ENCODE results near the gene SH3PXD2B. TPM values are rescaled to one million over a fixed set of nuclear protein-coding genes. Genes with fewer than 3 reads are reported as not detected.

The SH3PXD2B gene
- total and polyA plus RNA-seq, 2 donors (not counting 1 experiment from before 2014, with no cell fraction given), result not detected

- Mint-ChIP-seq H3K4me1 (peaks cover 20% of the 10 kb centered on the region), H3K27ac (peak within 1 kb of the TSS; percentile 83), H3K9me3 (ENCODE audit: insufficient read depth) (no peaks in the 10 kb centered on the region), H3K27me3 (no peaks in the 10 kb centered on the region), H3K4me3 (peak within 1 kb of the TSS; percentile 93)
- TF ChIP-seq CTCF (IDR thresholded peaks at IDR 0.05), result peak; percentile 72
- no peak for TF ChIP-seq EZH2 (IDR thresholded peaks at IDR 0.05; ENCODE audit: borderline replicate concordance, insufficient read depth, low read depth, low read length, poor library complexity, severe bottlenecking)
- ATAC-seq (ENCODE audit: low read depth), result peak; percentile 84
- Histone ChIP-seq H3K9ac (ENCODE audit: low read length) (peak within 1 kb of the TSS; percentile 87), H3K4me2 (replicated peaks; ENCODE audit: low read depth, low read length, poor library complexity, severe bottlenecking) (peak within 1 kb of the TSS; percentile 98), H3K79me2 (ENCODE audit: control insufficient read depth, insufficient read depth, low read length) (peaks cover 51% of the 10 kb centered on the region), H3K27me3 (replicated peaks in 1 of 4; ENCODE audit: control extremely low read depth in 1 of 4, control insufficient read depth in 3 of 4, insufficient read depth in 4 of 4, low read length in 3 of 4) (no peaks in the 10 kb centered on the region), H2AFZ (ENCODE audit: insufficient read depth, low read depth, low read length, poor library complexity, severe bottlenecking) (peak within 1 kb of the TSS; percentile 96), H3K4me1 (ENCODE audit: control insufficient read depth in 2 of 2, insufficient read depth in 2 of 2, low read length in 2 of 2) (peaks cover 16 to 17% of the 10 kb centered on the region in 2 donors), H4K20me1 (ENCODE audit: control insufficient read depth, insufficient read depth, low read length, poor library complexity, severe bottlenecking) (peaks cover 9% of the 10 kb centered on the region), H3K36me3 (replicated peaks in 1 of 2; ENCODE audit: control extremely low read depth in 1 of 2, control insufficient read depth in 1 of 2, extremely low read depth in 1 of 2, insufficient read depth in 2 of 2, low read length in 1 of 2) (no peaks in the 10 kb centered on the region), H3K9me3 (ENCODE audit: control extremely low read depth in 1 of 3, control insufficient read depth in 2 of 3, insufficient read depth in 1 of 3, low read length in 2 of 3) (no peaks in the 10 kb centered on the region), H3K4me3 (ENCODE audit: control extremely low read depth in 1 of 5, extremely low read depth in 1 of 5, insufficient read depth in 1 of 5, low read depth in 2 of 5, low read length in 4 of 5) (peak within 1 kb of the TSS; percentile 38 to 87 (median 79)), H3K27ac (ENCODE audit: low read length in 2 of 2) (peak within 1 kb of the TSS in 1 of 2 donors; percentile 74)
- CTCF ChIA-PET, result interaction anchor here (0.6 to 2.6 kb wide), 12 partner anchors 9 to 376 kb away, joined by 3 to 17 read pairs (median 4); no protein-coding TSS in a partner anchor
- WGBS (ENCODE audit: insufficient coverage), result under 1% methylated on average over 78 of the region's 87 CpGs
- DNase-seq, result peak; percentile 91
- POLR2A ChIA-PET, result interaction anchor here (0.6 to 1.1 kb wide), 4 partner anchors 10 to 172 kb away, joined by 4 to 5 read pairs (median 5); no protein-coding TSS in a partner anchor
- intact Hi-C loops (cut with micrococcal nuclease), result loop anchor here (1.0 to 5.0 kb wide), 4 partner anchors 95 to 774 kb away; partner anchors contain the start of genes CREBRF and STK10
Measured at GRCh38 chr5:172283020-172283861, 171.1 kb downstream of the SH3PXD2B start, which contains the start of gene UBTD2. TSS of gene UBTD2 (minus strand) at chr5:172283764. CDS start at chr5:172283665, 99 bp downstream.

Measured in B cell (primary cell).